HK-2 (cell line): ENCODE measurements around the gene TACC3.
A peak's percentile ranks its signal among the peaks of the same experiment; 100 is the strongest.

Experiments
- DNase-seq: peaks from one replicate; pipeline ENCODE4 v3.0.0-alpha.2; 2018; ENCODE audit not compliant: unreplicated experiment

The TACC3 gene

DNA sequence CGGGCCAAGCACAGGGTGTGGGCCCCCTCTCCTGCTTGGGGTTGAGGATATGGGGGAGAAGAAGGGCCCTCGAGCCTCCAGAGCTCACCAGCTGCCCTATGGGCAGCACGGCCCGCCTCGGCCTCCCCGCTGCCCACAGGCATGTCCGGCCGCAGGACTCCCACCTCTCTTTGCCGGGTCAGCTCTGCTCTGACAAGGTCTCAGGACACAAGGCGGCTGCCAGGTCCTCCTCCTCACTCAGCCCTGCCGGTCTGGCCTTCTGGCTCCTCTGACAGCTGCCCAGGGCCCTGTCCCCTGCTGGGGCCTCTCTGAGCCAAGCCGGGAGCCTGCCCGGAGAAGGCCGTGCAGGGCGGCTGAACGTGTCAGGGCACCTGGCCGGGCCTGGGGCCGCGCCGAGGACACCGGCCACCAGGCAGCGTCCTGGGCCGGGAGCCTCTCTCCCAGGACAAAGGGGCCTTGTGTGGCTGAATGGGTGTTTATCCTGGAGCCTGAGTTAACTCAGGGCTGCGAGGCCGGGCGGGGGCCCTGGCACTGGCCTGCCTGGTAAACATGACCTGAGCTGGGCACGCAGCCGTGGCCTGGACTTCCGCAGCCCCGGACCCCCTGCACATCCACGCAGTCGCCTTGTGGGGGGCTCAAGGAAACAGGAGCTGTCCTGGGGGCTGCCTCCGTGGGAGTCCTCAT lies 25.7 kb downstream of the TACC3 start:
- no peak for DNase-seq

DNA sequence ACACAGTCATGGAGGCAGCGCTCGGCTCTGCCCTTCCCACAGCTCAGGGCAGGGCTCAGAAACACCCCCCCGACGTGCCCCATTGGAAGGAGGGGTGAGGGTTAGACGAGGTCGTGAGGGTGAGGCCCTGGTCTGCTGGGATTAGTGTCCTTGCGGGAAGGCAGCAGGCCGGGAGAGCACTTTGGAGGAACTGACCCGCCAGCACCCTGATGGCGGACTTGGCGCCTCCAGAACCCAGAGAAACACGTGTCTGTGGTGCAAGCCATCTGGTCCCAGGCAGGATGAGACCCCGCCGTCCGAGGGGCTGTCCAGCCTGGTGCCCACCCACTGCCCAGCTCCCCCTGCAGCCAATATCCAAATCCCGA lies 26.3 kb downstream of the TACC3 start:
- no peak for DNase-seq

DNA sequence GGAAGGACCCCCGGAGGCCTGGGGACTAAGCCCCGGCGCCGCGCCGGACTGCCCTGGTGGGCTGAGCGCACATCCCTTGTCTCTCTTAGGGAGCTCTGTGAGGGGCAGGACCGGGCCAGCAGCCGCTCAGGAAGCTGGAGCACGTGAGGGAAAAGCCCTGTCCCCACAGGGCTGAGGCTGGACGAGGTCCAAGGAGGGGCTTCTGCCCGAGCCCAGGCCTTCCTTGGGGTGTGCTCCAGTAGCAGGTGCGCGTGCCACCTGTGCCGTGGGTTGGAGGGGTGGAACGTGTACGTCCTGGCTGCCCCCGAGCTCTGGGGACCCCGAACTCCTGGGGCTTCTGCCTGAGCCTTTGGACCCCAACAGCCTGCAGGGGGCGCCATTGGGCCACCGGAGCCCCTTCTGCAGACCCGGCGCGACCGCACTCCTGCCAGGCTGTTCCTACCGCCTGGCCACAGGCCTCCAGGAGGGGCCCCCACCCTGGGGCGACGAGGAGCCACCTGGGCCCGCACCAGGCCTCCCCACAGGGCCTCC lies 27.2 kb downstream of the TACC3 start:
- DNase-seq, result peak; percentile 87

DNA sequence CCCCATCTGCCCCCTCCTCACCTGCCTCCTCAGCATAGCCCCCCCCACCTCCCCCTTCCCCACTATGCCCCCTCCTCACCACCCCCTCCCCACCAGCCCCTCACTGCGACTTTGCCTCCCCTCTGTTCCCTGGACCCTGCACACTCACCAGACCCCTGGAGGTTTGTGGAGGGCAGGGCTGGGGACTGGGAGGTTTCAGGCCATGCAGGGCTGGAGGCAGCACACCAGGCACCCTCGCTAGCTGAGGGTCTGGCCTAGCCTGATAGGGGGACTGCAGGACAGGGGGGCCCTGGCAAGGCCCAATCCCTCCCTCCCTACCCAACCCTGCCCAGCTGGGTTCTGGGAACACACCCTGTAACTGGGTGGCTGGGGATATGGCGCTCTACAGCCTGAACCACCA lies 28.0 kb downstream of the TACC3 start:
- DNase-seq, result no peak

DNA sequence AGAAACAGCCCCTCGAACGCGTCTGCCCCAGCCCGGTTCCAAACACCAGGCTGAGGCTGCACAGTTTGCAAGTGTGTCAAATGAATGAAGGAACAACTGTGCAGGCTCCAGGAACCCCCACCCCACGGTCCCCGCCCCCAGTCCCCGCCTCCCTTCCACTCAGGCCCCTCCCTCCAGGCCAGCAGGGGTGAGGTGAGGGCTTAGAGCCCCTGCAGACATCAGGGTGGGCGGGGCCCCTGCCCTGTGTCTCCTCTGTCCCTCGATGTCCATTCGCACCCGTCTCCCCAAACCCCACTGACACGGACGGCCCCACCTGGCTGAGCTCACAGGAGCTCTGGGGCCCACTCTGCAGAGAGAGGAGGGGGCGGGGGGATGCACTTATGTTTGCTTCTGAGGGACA lies 28.5 kb downstream of the TACC3 start:
- no peak for DNase-seq

DNA sequence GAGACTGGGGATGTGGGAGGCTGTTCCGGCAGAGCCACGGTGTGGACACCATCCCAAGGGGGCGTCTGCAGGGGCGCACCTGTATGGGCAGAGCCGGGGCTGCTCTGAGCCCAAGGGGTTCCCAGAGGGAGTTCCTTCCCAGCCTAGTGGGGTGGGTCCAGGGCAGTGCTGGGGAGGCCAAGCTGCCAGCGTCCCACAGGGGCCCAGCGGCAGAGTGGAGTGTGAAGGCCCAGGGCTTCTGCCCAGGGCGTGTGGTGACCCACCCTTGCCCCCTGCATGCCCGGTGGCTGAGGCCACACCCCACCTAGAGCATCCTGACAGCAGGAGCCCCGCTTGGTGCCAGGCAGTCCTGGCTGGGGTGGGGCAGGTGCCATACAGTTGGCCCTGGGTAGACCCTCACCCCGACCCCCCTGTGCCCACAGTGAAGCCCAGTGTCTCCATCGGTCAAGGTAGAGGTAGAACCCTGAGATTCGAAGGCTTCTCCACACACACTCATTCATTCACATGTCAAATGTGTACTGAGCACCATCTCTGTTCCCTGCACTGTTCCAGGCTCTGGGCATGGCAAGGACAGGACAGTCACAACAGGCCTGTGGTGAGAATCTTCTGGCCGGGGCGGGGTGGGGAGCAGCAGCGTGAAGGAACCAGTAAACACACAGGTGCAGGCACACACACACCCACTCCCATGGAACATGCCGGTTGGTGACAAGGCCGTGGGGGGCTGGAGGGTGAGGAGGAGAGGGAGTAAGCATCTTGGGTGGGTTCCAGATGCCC lies 29.2 kb downstream of the TACC3 start:
- DNase-seq, result no peak

DNA sequence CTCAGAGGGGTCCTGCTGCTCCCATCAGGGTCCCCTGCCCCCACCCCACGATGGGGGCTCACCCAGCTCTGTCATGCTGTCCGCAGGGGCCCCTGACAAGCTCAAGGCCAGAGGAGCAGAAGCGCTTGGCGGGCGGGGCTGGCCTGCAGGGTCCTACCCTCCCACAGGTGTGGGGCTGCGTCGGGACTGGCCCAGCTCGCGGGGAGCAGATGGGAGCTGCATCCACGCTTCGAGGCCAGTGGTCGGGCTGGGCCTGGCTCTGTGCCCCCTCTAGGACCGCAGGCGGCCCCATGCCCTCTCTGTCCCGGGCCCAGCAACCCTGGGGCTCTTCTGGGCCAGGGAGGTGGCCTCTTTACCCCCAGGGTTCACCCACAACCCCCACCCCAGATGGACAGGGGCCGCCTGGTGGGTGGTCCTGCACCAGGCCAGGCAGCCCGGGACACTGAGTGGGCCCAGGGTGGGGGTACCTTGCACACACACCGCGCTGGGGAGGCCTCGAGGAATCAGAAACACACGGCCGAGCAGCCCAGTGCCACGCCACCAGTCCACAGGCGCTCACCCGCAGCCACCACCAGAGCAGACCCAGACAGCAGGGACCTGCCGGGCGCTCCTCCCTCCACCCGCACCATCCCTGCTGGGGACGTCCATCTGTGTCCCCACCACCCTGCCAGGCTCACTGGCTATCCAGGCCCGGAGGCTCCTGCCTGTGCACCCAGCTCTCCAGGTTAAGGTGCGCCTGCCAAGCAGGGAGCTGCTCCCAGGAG lies 30.0 kb downstream of the TACC3 start:
- DNase-seq, result no peak

DNA sequence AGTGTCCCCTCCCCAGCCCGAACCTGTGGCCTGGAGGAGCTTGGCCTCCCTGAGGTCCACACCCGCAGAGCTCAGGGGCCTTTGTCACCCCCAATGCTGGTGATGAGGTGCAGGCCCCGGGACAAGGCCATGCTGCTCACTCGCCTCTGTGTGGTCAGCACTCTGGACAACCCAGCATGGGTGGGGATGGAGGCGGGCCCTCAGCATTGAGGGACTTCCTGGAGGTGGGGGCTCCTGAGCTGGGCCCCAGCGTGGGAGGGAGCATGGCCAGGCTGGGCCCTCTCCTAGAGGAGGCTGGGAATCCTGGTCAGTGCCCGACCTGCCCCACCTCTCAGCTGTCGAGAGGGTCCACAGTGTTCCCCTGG lies 30.6 kb downstream of the TACC3 start:
- DNase-seq, result no peak

DNA sequence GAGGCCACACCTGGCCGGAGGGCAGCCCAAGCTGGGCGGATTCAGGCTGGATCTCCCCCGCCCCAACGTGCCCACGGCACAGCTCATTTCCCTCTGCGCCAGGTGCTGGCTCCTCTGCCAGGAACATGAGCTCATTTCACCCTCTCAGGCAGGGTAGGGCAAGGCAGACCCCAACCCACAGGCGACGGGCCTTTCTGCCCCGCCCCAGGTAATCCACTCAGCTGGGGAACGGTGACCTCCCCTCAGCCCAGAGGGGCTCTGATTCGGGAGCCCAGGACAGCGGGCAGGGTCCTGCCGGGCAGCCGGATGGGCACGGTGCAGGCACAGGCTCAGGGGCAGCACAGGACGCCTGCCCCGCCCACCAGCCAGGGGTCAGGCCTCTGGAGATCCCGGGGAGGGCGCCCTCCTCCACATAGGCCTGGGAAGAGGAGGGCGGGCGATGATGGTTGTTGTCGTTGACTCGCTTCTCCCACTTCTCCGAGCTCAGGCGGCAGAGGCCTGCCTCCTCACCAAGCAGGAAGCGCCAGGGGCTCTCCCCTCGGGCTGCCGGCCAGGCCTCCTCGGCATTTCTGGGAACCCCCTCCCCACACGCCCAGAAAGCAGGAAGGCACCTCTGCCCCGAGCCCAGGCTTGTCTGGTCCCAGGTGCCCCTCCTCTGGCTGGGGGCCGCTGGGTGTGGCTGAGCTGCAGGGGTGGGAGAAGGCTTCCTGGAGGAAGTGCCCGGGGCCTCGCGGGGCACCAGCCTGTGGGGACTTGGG lies 31.1 kb downstream of the TACC3 start:
- DNase-seq, result no peak

DNA sequence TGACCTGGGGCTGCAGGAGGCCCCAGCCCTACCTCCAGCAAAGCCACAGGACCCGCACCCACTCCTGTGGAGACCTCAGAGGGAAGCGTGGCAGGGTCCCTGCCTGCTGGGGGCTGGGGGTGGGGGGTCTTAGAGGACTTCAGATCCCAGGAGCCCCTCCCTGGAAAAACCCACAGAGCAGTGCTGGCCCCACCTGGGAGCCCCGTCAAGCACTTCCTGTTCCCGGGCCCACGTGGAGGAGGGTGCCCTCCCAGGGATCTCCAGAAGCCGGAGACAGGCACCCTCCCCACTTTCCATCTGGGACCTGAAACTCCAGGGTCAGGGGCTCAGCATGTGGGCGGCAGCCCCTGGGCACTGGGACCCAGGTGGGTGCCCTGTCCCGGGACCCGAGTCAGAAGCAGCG lies 32.0 kb downstream of the TACC3 start:
- no peak for DNase-seq

DNA sequence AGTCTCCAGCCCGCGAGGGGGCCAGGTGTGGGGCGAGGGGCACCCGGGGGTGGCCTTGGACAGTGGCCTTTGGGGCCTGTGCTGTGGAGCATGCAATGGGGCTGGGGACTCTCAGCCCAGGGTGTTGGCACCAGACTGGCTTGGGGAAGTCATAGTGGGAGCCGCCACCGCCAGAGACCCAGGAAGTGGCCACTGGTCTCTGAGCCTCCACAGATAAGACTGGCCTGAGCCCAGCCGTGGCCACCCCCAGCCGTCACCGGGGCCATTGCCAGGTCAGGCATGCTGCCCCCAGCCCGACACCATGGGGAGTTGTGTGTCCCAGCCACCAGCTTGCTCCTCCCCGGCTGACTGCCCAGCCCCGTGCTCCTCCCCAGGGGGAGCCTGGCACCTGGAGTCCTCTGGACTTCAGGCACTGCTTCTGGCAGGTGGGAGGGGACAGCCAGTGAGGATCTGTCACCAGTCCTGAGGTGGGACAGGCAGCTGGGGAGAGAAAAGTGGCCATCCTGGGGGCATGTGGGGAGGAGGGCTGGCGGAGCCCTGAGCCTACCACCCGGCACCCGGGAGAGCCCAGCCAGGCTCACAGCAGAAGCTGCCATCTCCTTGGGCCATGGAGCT lies 32.5 kb downstream of the TACC3 start:
- DNase-seq, result no peak

DNA sequence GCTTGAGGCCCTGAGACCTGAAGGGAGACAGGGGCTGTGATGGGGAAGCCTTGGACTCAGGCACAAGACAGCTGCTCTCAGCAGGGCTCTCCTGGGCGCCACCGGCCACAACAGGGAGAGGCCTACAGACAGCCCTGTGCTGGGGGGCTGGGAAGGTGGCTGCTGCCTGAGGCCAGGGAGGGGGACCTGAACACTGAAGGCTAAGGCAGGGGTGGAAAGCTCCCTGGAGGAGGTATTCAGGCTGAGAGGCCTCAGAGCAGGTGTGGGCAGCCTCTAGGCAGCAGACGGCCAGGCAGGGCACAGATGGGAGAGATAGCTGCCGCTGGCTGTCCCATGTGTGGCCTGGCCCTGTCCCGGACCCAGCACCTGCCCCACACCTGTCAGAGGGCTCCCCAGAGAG lies 33.0 kb downstream of the TACC3 start:
- DNase-seq, result no peak

DNA sequence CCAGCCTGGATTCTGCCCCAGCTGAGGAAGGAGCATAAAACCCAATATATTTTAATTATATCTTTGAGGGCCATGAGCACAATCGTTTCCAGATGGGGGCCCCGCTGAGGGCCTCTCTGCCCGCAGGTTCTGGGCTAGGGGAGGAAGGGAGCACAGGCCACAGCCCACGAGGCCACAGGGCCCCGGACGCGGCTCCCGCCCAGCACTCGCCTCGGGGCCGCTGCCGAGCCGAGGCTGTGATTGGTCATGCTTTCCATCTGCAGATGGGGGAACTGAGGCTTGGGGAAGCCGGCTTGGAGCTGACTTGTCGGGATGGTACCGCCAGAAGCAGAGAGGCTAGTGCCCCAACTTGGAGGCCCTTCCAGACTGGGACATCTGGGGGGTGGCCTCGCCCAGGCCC lies 34.0 kb downstream of the TACC3 start:
- DNase-seq, result no peak

DNA sequence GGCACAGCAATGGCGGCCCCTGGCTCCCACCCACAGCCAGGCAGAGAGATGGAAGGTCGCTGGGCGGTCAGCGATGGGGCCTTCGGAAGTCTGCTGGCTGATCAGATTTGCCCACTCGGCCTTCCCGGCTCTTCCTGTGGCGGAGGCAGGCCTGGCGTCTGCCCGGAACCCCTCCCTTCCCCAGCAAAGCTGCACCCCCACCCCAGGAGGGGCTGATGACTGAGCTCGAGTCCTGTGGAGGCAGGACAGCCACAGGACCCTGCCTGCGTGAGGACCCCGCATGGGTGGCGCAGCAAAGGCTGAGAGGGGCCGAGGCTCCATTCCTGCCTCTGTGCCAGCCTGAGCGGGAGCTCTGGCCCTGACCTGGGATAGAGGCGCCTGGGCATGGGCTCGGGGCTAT lies 34.8 kb downstream of the TACC3 start:
- DNase-seq, result no peak

DNA sequence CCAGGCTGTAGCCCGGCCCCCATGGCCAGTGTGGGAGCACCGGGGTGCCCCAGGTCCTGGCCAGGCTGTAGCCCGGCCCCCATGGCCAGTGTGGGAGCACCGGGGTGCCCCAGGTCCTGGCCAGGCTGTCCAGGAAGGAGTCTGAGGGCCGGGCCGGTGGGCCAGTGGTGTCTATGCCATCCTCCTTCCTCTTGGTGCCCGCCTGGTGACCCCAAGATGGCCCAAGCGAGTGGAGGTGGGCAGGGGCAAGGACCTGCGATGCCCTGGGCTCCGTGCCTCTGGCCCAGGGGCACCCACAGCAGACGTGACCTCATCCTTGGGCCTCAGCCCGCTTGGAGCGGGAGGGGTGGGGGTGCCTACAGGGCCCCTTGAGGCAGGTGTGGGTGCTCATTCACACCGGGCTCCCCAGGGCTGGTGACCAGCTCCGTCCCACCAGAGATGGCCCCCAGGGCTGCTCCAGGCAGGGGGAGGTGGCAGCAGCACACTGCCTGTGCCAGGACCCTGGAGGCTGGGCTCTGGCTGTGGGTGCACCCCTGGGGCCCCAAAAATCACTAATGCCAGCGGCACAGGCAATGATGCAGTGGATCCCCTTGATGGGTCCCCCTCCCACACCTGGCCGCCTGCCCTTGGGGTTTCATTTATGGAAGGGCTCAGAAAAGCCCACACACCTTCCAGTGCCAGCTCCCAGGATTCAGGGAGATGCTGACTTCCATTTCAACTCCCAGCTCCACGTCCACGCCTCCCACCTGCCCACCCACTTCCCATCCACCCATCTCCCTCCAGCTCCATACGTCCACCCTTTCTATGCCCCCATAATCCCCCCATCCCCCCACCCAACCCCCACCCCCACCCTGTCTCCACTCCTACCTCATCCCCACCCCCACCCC lies 35.8 kb downstream of the TACC3 start:
- no peak for DNase-seq

DNA sequence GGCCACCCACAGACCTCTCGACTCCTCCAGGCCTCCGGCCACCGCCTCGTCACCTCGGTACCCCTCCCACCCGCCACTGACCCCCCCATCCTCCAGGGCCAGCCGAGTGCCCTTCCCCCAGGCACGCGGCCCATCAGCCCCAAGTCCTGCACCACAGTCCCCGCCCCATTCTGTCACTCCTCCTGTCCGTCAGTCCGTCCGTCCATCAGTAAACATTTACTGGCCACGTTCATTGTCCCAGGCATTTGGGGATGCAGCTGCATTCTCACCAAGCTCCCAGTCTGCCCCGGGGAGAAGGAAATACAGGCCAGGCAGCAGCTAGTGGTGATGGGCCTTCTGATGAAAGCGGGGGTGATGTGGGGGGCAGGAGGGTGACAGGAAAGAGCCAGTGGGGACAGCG lies 36.5 kb downstream of the TACC3 start:
- DNase-seq, result no peak

DNA sequence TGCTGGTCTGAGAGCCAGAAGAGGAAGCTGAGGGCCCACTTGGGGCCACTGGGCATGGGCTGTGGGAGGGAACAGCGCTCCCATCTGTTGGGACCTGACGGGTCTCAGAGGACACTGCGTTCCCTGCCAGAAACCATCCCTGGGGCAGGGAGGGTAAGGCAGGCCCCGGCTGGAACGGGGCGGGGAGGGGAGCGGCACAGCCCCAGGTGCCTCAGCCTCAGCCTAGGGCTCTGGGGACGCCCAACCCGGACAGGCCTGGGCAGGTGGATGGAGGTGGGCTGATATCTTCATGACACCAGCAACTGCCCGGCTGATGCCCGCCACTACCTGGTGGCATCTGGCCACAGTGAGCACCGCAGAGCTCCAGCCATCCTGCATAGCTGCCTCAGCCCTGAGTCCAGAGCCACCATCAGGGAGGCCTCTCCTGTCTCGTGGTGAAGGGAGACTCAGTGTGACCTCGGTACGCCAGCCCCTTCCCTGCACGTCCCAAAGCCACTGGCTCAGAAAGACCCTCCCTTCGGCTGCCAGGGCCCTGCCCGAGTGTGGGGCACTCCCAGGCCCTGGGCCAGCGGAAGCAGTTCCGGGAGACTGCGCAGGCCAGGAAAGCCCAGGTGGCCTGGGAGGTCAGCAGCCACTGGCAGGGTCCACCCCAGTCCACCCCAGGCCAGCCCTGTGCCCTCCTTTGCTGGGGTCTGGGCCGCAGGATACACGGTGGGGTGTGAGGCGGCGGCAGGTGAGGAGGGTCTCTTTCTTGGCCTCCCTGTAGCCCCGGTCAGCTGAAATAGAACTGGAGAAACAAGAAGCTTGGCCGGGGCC lies 37.2 kb downstream of the TACC3 start:
- no peak for DNase-seq

DNA sequence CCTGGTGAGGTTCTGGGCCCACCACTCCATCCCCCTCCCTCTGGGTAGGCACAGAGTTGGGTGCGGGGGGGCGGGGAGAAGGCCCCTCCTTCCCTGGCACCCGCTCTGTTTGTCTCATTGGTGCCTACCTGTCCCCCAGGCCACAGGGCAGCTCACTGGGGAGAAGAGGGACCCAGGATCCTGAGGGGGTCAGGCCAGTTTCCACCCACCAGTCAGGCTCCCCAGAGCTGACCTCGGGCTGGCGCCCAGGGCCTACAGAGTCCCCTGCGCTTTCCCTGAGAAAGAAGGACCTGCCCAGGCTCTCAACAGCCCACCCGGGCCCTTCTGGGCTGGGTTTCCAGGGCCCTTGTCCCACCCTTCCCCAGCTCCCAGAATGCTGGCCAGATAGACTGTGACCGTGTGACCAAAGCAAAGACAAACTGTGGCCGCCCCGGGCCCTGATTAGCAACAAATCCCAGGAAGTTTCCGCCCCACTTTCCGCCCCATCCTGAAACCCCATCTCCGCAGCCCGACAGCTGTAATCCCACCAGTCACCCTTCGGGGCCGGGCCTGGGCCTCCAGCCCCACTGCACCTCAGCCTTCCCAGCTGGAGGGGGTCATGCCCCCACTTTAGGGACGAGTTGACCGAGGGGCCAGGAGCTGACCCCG lies 38.0 kb downstream of the TACC3 start:
- no peak for DNase-seq

DNA sequence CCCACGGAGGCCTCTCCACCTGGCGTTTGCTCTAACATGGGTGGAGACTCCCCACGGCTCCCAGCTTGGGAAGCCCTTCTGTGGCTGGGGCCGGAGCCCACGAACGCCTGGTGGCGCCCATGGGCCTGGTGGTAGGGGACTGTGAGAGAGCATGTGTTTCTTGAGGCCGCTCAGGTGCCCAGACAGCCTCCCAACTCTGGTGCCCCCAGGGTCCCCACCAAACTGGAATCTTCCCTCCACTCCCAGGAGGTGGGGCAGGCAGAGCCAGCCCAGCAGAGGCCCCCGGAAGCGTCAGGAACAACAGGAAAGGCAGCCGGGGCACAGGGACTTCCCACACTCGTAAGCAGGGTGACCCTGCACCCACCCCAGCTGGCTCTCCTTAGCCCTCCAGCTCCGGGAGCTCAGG lies 38.5 kb downstream of the TACC3 start:
- no peak for DNase-seq
